Endothelial cell of umbilical vein (primary cell): Measurements from ENCODE around the gene FSTL1. TPM values are rescaled to one million over a fixed set of nuclear protein-coding genes. Genes with fewer than 3 reads are reported as not detected.

Source experiments
- BruUV-seq: library from RNA; stranded (reverse); fragments of 400-500 nt; replicated peaks from 2 replicates; lab custom pipeline; 2021; lab: Mats Ljungman, UMichigan
- CTCF ChIA-PET: fragments of 300-600, 350-600 bp; sonication (Branson Sonifier 250); formaldehyde crosslinking; loops from one replicate; lab custom pipeline; 2021; ENCODE audit warnings: antibody characterized with exemption, inconsistent platforms; lab: Charles Lee
- POLR2A ChIA-PET: fragments of 300-600, 350-600 bp; sonication (Branson Sonifier 250); formaldehyde crosslinking; loops from one replicate; lab custom pipeline; 2021; ENCODE audit warnings: antibody characterized with exemption, inconsistent platforms; lab: Charles Lee
- DNase-seq: peaks from one replicate; pipeline ENCODE4 v3.0.0-alpha.2; 2011; ENCODE audit warnings: low read depth, low spot score
- FAIRE-seq: peaks from 2 replicates; lab custom pipeline; 2011; peaks lifted over from hg19 to GRCh38; lab: Jason Lieb, UNC
- H2AFZ ChIP-seq: 2 replicates; pipeline ENCODE4 v1.6.0; 2012; ENCODE audit warnings: low read depth, low read length, control low read depth, inconsistent platforms
- H3K27ac ChIP-seq: 2 replicates; pipeline ENCODE4 v1.5.1; 2011; ENCODE audit warnings: low read depth, mild to moderate bottlenecking, control low read depth, low read length, moderate library complexity; ENCODE audit not compliant: insufficient read depth
- H3K27me3 ChIP-seq, 2 experiments: 2 replicates each; pipeline versions ENCODE4 v1.6.0 to v1.6.1; 2011; ENCODE audit warnings: low read length in 2 of 2, mixed read lengths in 1 of 2; ENCODE audit not compliant: control insufficient read depth in 2 of 2, insufficient read depth in 2 of 2
- H3K36me3 ChIP-seq, 2 experiments: 2 replicates in 1 of 2; 3 replicates in 1 of 2; pipeline ENCODE4 v1.5.1; 2011; ENCODE audit warnings: low read length in 2 of 2, mild to moderate bottlenecking in 1 of 2, moderate library complexity in 1 of 2; ENCODE audit not compliant: control insufficient read depth in 2 of 2, insufficient read depth in 2 of 2; ENCODE audit errors: extremely low read depth in 1 of 2
- H3K4me1 ChIP-seq: 3 replicates; pipeline ENCODE4 v1.5.1; 2011; ENCODE audit warnings: mild to moderate bottlenecking, low read length; ENCODE audit not compliant: control insufficient read depth, insufficient read depth; ENCODE audit errors: extremely low read depth
- H3K4me2 ChIP-seq: 2 replicates; pipeline ENCODE4 v1.6.1; 2011; ENCODE audit warnings: low read length, control low read depth, mixed read lengths; ENCODE audit not compliant: insufficient read depth
- H3K4me3 ChIP-seq, 3 experiments: fragments of 200-600 bp in 1 of 3; sonication (generic), shearing (Covaris generic) in 1 of 3; replicated peaks in 1 of 3; 2 replicates each; pipeline ENCODE4 v1.5.1; 2011 to 2016; ENCODE audit warnings: control low read depth in 3 of 3, low read length in 3 of 3, mild to moderate bottlenecking in 2 of 3, inconsistent platforms in 1 of 3, low read depth in 1 of 3, moderate library complexity in 1 of 3; ENCODE audit not compliant: insufficient read depth in 1 of 3
- H3K79me2 ChIP-seq: 2 replicates; pipeline ENCODE4 v1.6.0; 2012; ENCODE audit warnings: low read length, inconsistent platforms; ENCODE audit not compliant: control insufficient read depth, insufficient read depth
- H3K9ac ChIP-seq: replicated peaks from 2 replicates; pipeline ENCODE3; 2011; ENCODE audit warnings: low read length, control low read depth; ENCODE audit not compliant: insufficient read depth; ENCODE audit errors: extremely low read depth
- H3K9me1 ChIP-seq: replicated peaks from 3 replicates; pipeline ENCODE4 v1.6.0; 2011; ENCODE audit warnings: mild to moderate bottlenecking, low read length; ENCODE audit not compliant: control insufficient read depth, insufficient read depth; ENCODE audit errors: extremely low read depth
- H3K9me3 ChIP-seq: replicated peaks from 2 replicates; pipeline ENCODE4 v1.5.1; 2012; ENCODE audit warnings: low read length, inconsistent platforms; ENCODE audit not compliant: control insufficient read depth, insufficient read depth
- H4K20me1 ChIP-seq: replicated peaks from 2 replicates; pipeline ENCODE3; 2011; ENCODE audit warnings: mild to moderate bottlenecking, low read length; ENCODE audit not compliant: control insufficient read depth, insufficient read depth; ENCODE audit errors: extremely low read depth
- EZH2 ChIP-seq: IDR thresholded peaks from 2 replicates; pipeline ENCODE4 v1.6.1; 2012; ENCODE audit warnings: borderline replicate concordance, low read depth, mild to moderate bottlenecking, moderate library complexity, low read length, inconsistent platforms; ENCODE audit not compliant: severe bottlenecking
- FOS ChIP-seq: IDR thresholded peaks from 2 replicates; pipeline ENCODE4 v1.6.1; 2011; ENCODE audit warnings: mild to moderate bottlenecking, low read length, moderate library complexity, borderline replicate concordance; ENCODE audit not compliant: insufficient read depth
- GATA2 ChIP-seq: IDR thresholded peaks from 2 replicates; pipeline ENCODE4 v1.7.0; 2011; ENCODE audit warnings: low read depth, mild to moderate bottlenecking, moderate library complexity, mixed read lengths, low read length; ENCODE audit not compliant: insufficient read length, insufficient read depth
- JUN ChIP-seq: IDR thresholded peaks from 2 replicates; pipeline ENCODE4 v1.6.1; 2011; ENCODE audit warnings: borderline replicate concordance, low read depth; ENCODE audit not compliant: insufficient read length, insufficient read depth
- MYC ChIP-seq: IDR thresholded peaks from one replicate; pipeline ENCODE4 v1.6.1; 2011; ENCODE audit warnings: mild to moderate bottlenecking, low read depth, low read length
- POLR2A ChIP-seq: IDR thresholded peaks from 2 replicates; pipeline ENCODE4 v1.6.1; 2012; ENCODE audit warnings: low read depth, mild to moderate bottlenecking, control low read depth, low read length
- POLR2AphosphoS5 ChIP-seq: IDR thresholded peaks from 2 replicates; pipeline ENCODE4 v1.6.1; 2012; ENCODE audit warnings: low read depth, mild to moderate bottlenecking, control low read depth, low read length, moderate library complexity; ENCODE audit not compliant: insufficient read depth
- dilution Hi-C: fragments of 300-500 bp; cut with MboI; formaldehyde crosslinking; loops from one replicate; pipeline ENCODE4 v1.15.0; 2019; ENCODE audit warnings: low sequenced_read_pairs; ENCODE audit not compliant: extremely low pct_ligation_motif_present
- intact Hi-C: fragments of 100-400 bp; cut with micrococcal nuclease; formaldehyde crosslinking; loops from one replicate; pipeline ENCODE4 v1.10.0; 2022
- polyA plus RNA-seq, 4 experiments: library from polyadenylated mRNA; depleted of rRNA in 3 of 4; stranded (reverse) in 3 of 4; unstranded in 1 of 4; fragments of >200 nt; gene quantifications; 2 replicates each; pipeline versions ENCODE4 v1.2.1 to v1.2.3, GENCODE V29; 2011 to 2012; ENCODE audit warnings: missing spikeins in 1 of 4
- total RNA-seq: library from RNA; stranded (reverse); gene quantifications from 2 replicates; pipeline ENCODE4 v1.2.3, GENCODE V29; 2021
- TF ChIP-seq, protein P1 (sequence below): IDR thresholded peaks from 2 replicates; pipeline ENCODE4 v1.6.1; 2011; ENCODE audit not compliant: insufficient read depth, insufficient read length
- TF ChIP-seq, protein P2 (sequence below), 2 donors: IDR thresholded peaks; 1 replicate in 1 of 2; 2 replicates in 1 of 2; pipeline ENCODE4 v1.5.1; 2011; ENCODE audit warnings: low read length in 2 of 2, mild to moderate bottlenecking in 2 of 2, moderate library complexity in 2 of 2, control low read depth in 1 of 2, inconsistent platforms in 1 of 2, low read depth in 1 of 2; ENCODE audit not compliant: insufficient read depth in 1 of 2; ENCODE audit errors: extremely low read depth in 1 of 2

FSTL1 gene
- total and polyA plus RNA-seq, 2 donors (not counting 3 experiments of a cell fraction or from before 2014, with no cell fraction given), result 235 to 562 TPM

DNA sequence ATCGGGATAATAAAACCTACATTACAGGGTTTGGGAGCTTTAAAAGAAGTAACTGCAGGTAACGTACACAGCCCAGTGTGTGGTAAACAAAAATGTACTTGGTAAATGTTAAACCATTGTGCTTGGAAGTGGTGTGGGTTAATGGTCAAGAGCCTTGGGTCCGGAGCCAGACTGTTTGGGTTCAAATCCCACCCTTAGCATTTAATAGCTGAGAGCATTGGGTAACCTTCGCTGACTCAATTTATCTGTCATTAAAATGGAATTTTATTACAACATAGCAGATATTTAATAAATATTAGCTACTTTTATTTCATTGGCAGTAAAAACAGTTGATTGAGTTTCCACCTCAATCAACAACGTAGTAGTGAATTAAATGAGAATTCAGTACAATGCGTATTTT is 1.5 kb downstream of the FSTL1 start:
- peaks cover 24% of the 10 kb centered on the region for H3K4me1 ChIP-seq
- peak overlapping the region; percentile 70 to 95 (median 92) for H3K4me3 ChIP-seq
- H3K79me2 ChIP-seq, result peaks cover 63% of the 10 kb centered on the region
- intact Hi-C loops (loop anchor here (1.0 kb wide), 2 partner anchors 14 to 58 kb away; no protein-coding TSS in a partner anchor), dilution Hi-C loops (no loop called here)
- H3K9ac ChIP-seq, result peak overlapping the region; percentile 95
- DNase-seq, result no peak
- no peak overlapping the region for H2AFZ ChIP-seq
- no peaks in the 10 kb centered on the region for H3K9me1 ChIP-seq
- POLR2A ChIA-PET, result interaction anchor here (0.7 to 1.4 kb wide), 5 partner anchors 8 to 50 kb away, joined by 3 to 4 read pairs (median 4); no protein-coding TSS in a partner anchor
- no TSS peak for BruUV-seq
- H3K9me3 ChIP-seq, result no peaks in the 10 kb centered on the region
- CTCF ChIA-PET, result interaction anchor here (1.2 to 24.8 kb wide), 7 partner anchors 10 to 110 kb away, joined by 3 to 367 read pairs (median 8); no protein-coding TSS in a partner anchor
- H4K20me1 ChIP-seq, result no peaks in the 10 kb centered on the region
- H3K27me3 ChIP-seq, result no peaks in the 10 kb centered on the region
- peak overlapping the region; percentile 93 for H3K4me2 ChIP-seq
- no peak for FAIRE-seq
- TF ChIP-seq EZH2 (no peak), POLR2AphosphoS5 (no peak), FOS (no peak), MYC (no peak), POLR2A (no peak), GATA2 (no peak), JUN (no peak)
- TF ChIP-seq, protein P1, sequence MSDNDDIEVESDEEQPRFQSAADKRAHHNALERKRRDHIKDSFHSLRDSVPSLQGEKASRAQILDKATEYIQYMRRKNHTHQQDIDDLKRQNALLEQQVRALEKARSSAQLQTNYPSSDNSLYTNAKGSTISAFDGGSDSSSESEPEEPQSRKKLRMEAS, result no peak
- TF ChIP-seq, protein P2, sequence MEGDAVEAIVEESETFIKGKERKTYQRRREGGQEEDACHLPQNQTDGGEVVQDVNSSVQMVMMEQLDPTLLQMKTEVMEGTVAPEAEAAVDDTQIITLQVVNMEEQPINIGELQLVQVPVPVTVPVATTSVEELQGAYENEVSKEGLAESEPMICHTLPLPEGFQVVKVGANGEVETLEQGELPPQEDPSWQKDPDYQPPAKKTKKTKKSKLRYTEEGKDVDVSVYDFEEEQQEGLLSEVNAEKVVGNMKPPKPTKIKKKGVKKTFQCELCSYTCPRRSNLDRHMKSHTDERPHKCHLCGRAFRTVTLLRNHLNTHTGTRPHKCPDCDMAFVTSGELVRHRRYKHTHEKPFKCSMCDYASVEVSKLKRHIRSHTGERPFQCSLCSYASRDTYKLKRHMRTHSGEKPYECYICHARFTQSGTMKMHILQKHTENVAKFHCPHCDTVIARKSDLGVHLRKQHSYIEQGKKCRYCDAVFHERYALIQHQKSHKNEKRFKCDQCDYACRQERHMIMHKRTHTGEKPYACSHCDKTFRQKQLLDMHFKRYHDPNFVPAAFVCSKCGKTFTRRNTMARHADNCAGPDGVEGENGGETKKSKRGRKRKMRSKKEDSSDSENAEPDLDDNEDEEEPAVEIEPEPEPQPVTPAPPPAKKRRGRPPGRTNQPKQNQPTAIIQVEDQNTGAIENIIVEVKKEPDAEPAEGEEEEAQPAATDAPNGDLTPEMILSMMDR (IDR thresholded peaks at IDR 0.05; ENCODE audit: extremely low read depth in 1 of 2, insufficient read depth in 1 of 2, low read depth in 1 of 2, low read length in 2 of 2), result no peak
- H3K36me3 ChIP-seq, result no peaks in the 10 kb centered on the region
- peak overlapping the region; percentile 89 for H3K27ac ChIP-seq
